Lower leg skin (tissue), 3 donors: ENCODE data around the gene ENAH.

Experiments
- CTCF ChIP-seq, 3 donors: fragments of 450-650 bp; IDR thresholded peaks; one replicate each; pipeline ENCODE4 v1.5.1; 2016; ENCODE audit warnings: antibody characterized with exemption in 3 of 3, mild to moderate bottlenecking in 3 of 3, moderate library complexity in 2 of 3
- POLR2A ChIP-seq, 2 donors: fragments of 450-650 bp; IDR thresholded peaks; one replicate each; pipeline ENCODE4 v1.6.1; 2016 to 2017; ENCODE audit warnings: antibody characterized with exemption in 2 of 2, mild to moderate bottlenecking in 1 of 2, moderate library complexity in 1 of 2

- TF ChIP-seq CTCF (IDR thresholded peaks at IDR 0.05) (no peak), POLR2A (IDR thresholded peaks at IDR 0.05) (no peak)
These were observed 108.7 kb downstream of the ENAH start for GRCh38 chr1:225544263-225544662.
